ENCODE results near the gene ERAS. TPM values are rescaled to one million over a fixed set of nuclear protein-coding genes. Genes with fewer than 3 reads are reported as not detected.

ERAS gene
- total RNA-seq, 4 donors from 2014 or later, result not detected

DNA sequence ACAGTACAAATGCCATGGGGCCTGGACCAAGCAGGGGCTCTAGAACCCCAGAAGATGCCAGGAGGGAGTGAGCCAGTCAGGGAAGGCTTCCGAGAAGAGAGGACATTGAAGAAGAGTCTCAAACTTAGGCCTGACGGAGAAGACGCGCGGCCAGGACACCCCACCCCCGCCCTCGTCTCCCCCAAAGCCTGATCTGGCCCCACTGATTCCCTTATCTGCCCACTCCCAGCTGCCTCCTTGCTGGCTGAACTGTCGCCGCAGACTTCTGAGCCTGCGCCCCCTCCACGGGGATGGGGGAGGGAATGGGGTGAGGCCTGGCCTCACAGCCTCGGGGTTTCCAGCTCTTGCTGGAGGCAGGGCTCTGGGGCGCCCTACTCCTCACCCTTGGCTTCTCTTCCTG lies 43.5 kb upstream of the ERAS start:
- peaks cover 0 to 11% of the 10 kb centered on the region in 2 donors for H3K27me3 ChIP-seq
- H3K4me1 ChIP-seq, result no peaks in the 10 kb centered on the region
- no peaks in the 10 kb centered on the region for H3K9me3 ChIP-seq
- TF ChIP-seq POLR2A (IDR thresholded peaks at IDR 0.05) (no peak), EP300 (IDR thresholded peaks at IDR 0.05) (no peak)
- TF ChIP-seq, protein P1, sequence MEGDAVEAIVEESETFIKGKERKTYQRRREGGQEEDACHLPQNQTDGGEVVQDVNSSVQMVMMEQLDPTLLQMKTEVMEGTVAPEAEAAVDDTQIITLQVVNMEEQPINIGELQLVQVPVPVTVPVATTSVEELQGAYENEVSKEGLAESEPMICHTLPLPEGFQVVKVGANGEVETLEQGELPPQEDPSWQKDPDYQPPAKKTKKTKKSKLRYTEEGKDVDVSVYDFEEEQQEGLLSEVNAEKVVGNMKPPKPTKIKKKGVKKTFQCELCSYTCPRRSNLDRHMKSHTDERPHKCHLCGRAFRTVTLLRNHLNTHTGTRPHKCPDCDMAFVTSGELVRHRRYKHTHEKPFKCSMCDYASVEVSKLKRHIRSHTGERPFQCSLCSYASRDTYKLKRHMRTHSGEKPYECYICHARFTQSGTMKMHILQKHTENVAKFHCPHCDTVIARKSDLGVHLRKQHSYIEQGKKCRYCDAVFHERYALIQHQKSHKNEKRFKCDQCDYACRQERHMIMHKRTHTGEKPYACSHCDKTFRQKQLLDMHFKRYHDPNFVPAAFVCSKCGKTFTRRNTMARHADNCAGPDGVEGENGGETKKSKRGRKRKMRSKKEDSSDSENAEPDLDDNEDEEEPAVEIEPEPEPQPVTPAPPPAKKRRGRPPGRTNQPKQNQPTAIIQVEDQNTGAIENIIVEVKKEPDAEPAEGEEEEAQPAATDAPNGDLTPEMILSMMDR (IDR thresholded peaks at IDR 0.05), result no peak
- no peak for DNase-seq (ENCODE audit: low spot score in 2 of 2)
- no peaks in the 10 kb centered on the region for H3K36me3 ChIP-seq
- 75 to 77% methylated on average over 13 of the region's 13 CpGs for WGBS, 2 donors
- H3K4me3 ChIP-seq, result no peak overlapping the region
- no peak overlapping the region for H3K27ac ChIP-seq

DNA sequence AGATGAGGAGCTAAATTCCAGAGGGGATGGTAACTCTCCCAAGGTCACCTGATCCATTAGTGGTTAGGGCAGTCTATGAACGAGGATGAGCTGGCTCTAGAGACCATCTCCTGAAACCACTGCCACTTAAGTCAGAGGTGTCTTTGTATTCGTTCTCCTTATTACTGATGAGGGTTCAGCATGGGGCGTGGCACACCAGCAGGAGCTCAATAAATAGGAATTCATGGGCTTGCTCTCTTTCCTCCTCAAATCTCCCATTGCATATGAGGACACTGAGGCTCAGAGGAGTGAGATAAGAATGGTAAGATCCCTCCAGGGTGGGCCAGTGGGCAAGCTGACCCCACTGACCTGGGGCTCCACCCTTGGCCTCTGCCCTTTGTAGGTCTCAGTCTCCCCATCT lies 41.6 kb upstream of the ERAS start:
- H3K4me1 ChIP-seq, result no peaks in the 10 kb centered on the region
- H3K27me3 ChIP-seq, result peaks cover 0 to 14% of the 10 kb centered on the region in 2 donors
- no peak overlapping the region for H3K27ac ChIP-seq
- no peak overlapping the region for H3K4me3 ChIP-seq
- TF ChIP-seq EP300 (IDR thresholded peaks at IDR 0.05), result no peak
- TF ChIP-seq, protein P1 (IDR thresholded peaks at IDR 0.05), result no peak
- TF ChIP-seq POLR2A (IDR thresholded peaks at IDR 0.05), result no peak
- no peak for DNase-seq (ENCODE audit: low spot score in 2 of 2)
- WGBS, 2 donors, result 50 to 70% methylated on average over 3 of the region's 3 CpGs
- H3K36me3 ChIP-seq, result no peaks in the 10 kb centered on the region
- H3K9me3 ChIP-seq, result no peaks in the 10 kb centered on the region

DNA sequence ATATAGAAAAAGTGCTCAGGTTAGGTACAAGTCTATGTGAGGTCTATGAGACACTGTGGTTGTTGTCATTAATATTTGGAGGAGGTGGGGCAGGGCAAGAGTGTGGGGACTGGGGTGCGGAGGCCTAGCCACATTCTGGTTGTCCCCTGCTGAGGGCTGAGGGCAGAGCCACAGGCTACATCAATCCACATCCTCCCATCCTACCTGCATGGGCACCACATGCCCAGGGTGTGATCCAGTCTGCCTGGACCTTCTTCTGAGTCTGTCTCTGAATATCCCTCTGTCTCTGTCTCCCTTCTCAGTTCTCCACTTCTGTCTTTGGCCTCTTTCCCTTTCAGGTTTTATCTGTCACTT lies 41.1 kb upstream of the ERAS start:
- no peak overlapping the region for H3K27ac ChIP-seq
- H3K9me3 ChIP-seq, result no peaks in the 10 kb centered on the region
- DNase-seq (ENCODE audit: low spot score in 2 of 2), result no peak
- peaks cover 0 to 14% of the 10 kb centered on the region in 2 donors for H3K27me3 ChIP-seq
- no peak overlapping the region for H3K4me3 ChIP-seq
- TF ChIP-seq, protein P1 (IDR thresholded peaks at IDR 0.05), result no peak
- TF ChIP-seq EP300 (IDR thresholded peaks at IDR 0.05), result no peak
- TF ChIP-seq POLR2A (IDR thresholded peaks at IDR 0.05), result no peak
- no peaks in the 10 kb centered on the region for H3K36me3 ChIP-seq
- no peaks in the 10 kb centered on the region for H3K4me1 ChIP-seq
- WGBS, 2 donors, result 80% methylated on average over 1 of the region's 1 CpG; no CpG with 5 or more reads in 1 of the 2 donors

DNA sequence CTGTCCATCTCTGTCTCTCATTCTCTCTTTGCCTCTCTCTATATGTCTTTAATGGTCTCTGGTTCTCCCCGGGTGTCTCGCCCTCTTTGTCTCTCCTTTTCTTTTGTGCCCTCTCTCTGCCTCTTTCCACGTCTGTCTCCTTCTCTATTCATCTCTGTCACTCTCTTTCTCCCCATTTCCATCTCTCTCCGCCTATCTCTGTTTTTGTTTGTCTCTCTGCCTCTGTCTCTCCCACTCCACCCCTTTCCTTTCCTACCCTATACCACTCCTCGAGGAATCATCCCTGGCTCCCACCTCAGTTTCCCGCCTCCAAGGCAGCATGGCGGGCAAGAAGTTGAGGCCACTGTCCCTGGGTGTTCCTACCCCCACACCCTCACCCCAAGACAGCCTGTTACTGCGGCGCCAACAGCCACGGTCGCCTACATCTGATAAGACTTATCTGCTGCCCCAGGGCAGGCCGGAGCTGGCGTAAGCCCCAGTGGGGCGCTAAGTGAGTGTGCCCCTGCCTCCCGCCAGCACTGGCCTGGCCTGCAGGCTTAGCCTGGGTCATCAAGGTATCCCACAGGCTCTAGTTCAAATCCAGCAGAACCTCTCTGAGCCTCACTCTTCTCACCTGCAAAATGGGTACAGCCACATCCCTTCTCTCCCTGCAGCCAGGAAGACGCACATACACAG lies 40.6 kb upstream of the ERAS start:
- DNase-seq (ENCODE audit: low spot score in 2 of 2), result no peak
- TF ChIP-seq EP300 (IDR thresholded peaks at IDR 0.05) (no peak), POLR2A (IDR thresholded peaks at IDR 0.05) (no peak)
- TF ChIP-seq, protein P1 (IDR thresholded peaks at IDR 0.05), result no peak

DNA sequence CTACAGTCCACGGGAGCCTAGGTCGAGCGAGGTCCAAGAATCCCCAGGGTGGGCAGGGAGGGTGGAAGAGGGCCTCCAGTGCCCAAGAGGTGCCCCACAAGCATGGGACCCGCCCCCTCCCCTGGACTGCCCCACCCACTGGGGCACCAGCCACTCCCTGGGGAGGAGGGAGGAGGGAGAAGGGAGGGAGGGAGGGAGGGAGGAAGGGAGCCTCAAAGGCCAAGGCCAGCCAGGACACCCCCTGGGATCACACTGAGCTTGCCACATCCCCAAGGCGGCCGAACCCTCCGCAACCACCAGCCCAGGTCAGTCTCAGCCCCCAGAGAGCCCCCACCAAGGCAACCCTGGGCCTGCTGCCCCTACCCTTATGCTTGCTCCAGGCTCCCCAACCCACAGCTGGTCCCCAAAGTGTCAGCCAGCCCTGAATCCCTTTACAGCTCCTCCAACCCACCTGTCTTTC lies 39.9 kb upstream of the ERAS start, which contains the start of gene GATA1:
GATA1 (plus strand) TSS at position 250 of the 460 bp plus-strand sequence. CDS start 4,520 bp downstream, outside the sequence.
- H3K27me3 ChIP-seq, result peaks cover 0 to 14% of the 10 kb centered on the region in 2 donors
- no peaks in the 10 kb centered on the region for H3K4me1 ChIP-seq
- no peak within 1 kb of the TSS for H3K4me3 ChIP-seq
- WGBS, 2 donors, result 71 to 76% methylated on average over 7 of the region's 7 CpGs
- H3K27ac ChIP-seq, result no peak within 1 kb of the TSS
- no peaks in the 10 kb centered on the region for H3K36me3 ChIP-seq
- H3K9me3 ChIP-seq, result no peaks in the 10 kb centered on the region
- TF ChIP-seq EP300 (IDR thresholded peaks at IDR 0.05) (no peak), POLR2A (IDR thresholded peaks at IDR 0.05) (no peak)
- TF ChIP-seq, protein P1 (IDR thresholded peaks at IDR 0.05), result no peak
- no peak for DNase-seq (ENCODE audit: low spot score in 2 of 2)

More for the DNA sequence above, 40.6 kb upstream of the ERAS start:
- Histone ChIP-seq H3K27ac (no peak overlapping the region), H3K4me1 (no peaks in the 10 kb centered on the region), H3K27me3 (peaks cover 0 to 14% of the 10 kb centered on the region in 2 donors), H3K36me3 (no peaks in the 10 kb centered on the region), H3K9me3 (no peaks in the 10 kb centered on the region), H3K4me3 (no peak overlapping the region)
- 82 to 85% methylated on average over 16 of the region's 16 CpGs for WGBS, 2 donors
